ENCODE data around the gene LLPH.
"Not testable (repeated sequence)": the region's sequence is repeated elsewhere in the genome, so short reads cannot be mapped to it uniquely, and the experiment has no call there.

Gene LLPH

GRCh38 chr12:66130267-66131066 lies at the start of gene LLPH:
LLPH (minus strand) TSS chr12:66130750; CDS start chr12:66129106, 1,644 bp downstream.
- peak; percentile 62 to 85 (median 72) for DNase-seq

- no peak for DNase-seq
These were observed 45.8 kb upstream of the LLPH start for GRCh38 chr12:66176105-66176900.

- not testable (repeated sequence) for DNase-seq
These were observed 44.1 kb upstream of the LLPH start for GRCh38 chr12:66174391-66175325.

GRCh38 chr12:66170606-66171005 lies 40.1 kb upstream of the LLPH start:
- no peak for DNase-seq

- peak; percentile 55 to 72 (median 68) for DNase-seq
These were observed 38.9 kb upstream of the LLPH start, which contains the start of gene TMBIM4 for GRCh38 chr12:66169221-66170170. TMBIM4 (minus strand) TSS chr12:66169996; CDS start chr12:66169951, 45 bp downstream.

- no peak for DNase-seq
These were observed 37.9 kb upstream of the LLPH start for GRCh38 chr12:66168410-66168809.

- DNase-seq: no peak
These were observed 36.0 kb upstream of the LLPH start for GRCh38 chr12:66166561-66166960.

- no peak for DNase-seq
These were observed 34.6 kb upstream of the LLPH start for GRCh38 chr12:66165141-66165540.

- no peak for DNase-seq
These were observed 33.8 kb upstream of the LLPH start for GRCh38 chr12:66164349-66164821.

GRCh38 chr12:66163289-66163688 lies 32.7 kb upstream of the LLPH start:
- DNase-seq: no peak

GRCh38 chr12:66162701-66163100 lies 32.2 kb upstream of the LLPH start:
- no peak for DNase-seq

GRCh38 chr12:66160704-66161103 lies 30.2 kb upstream of the LLPH start:
- no peak for DNase-seq

- no peak for DNase-seq
These were observed 28.6 kb upstream of the LLPH start for GRCh38 chr12:66159123-66159522.

GRCh38 chr12:66156654-66157053 lies 26.1 kb upstream of the LLPH start:
- DNase-seq: no peak

- DNase-seq: no peak
These were observed 24.2 kb upstream of the LLPH start for GRCh38 chr12:66154776-66155175.

- DNase-seq: no peak
These were observed 22.2 kb upstream of the LLPH start for GRCh38 chr12:66152732-66153131.

GRCh38 chr12:66149702-66150398 lies 19.3 kb upstream of the LLPH start:
- no peak for DNase-seq

- no peak for DNase-seq
These were observed 14.5 kb upstream of the LLPH start for GRCh38 chr12:66144791-66145754.

GRCh38 chr12:66143868-66144267 lies 13.3 kb upstream of the LLPH start:
- DNase-seq: no peak

GRCh38 chr12:66142826-66143225 lies 12.3 kb upstream of the LLPH start:
- no peak for DNase-seq
